Measurements from ENCODE around the gene C19orf53.

DNA sequence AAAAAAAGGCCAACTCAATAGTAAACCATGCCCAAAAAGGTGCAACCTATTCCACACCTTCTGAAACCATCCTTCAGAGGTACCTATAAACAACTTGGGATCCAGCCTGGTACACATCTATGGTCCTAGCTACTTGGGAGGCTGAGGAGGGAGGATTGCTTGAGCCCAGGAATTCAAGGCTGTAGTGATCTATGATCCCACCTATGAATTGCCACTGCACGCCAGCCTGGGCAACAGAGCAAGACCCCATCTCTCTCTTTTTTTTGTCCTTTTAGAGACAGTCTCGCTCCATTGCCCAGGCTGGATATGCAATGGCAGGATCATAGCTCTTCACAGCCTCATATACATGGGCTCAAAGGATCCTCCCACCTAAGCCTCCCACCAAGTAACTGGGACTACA, 47.0 kb downstream of the C19orf53 start:
- TF ChIP-seq, protein P1, sequence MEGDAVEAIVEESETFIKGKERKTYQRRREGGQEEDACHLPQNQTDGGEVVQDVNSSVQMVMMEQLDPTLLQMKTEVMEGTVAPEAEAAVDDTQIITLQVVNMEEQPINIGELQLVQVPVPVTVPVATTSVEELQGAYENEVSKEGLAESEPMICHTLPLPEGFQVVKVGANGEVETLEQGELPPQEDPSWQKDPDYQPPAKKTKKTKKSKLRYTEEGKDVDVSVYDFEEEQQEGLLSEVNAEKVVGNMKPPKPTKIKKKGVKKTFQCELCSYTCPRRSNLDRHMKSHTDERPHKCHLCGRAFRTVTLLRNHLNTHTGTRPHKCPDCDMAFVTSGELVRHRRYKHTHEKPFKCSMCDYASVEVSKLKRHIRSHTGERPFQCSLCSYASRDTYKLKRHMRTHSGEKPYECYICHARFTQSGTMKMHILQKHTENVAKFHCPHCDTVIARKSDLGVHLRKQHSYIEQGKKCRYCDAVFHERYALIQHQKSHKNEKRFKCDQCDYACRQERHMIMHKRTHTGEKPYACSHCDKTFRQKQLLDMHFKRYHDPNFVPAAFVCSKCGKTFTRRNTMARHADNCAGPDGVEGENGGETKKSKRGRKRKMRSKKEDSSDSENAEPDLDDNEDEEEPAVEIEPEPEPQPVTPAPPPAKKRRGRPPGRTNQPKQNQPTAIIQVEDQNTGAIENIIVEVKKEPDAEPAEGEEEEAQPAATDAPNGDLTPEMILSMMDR (IDR thresholded peaks at IDR 0.05) = no peak
- TF ChIP-seq POLR2A (IDR thresholded peaks at IDR 0.05) = no peak
